K562 (cell line): ENCODE data around the gene ZNF473. TPM values are rescaled to one million over a fixed set of nuclear protein-coding genes. Genes with fewer than 3 reads are reported as not detected.

Experiments used
- ATF7 ChIP-seq: fragments of 450-650 bp; IDR thresholded peaks from 2 replicates; pipeline ENCODE4 v1.7.1; 2014; ENCODE audit warnings: mild to moderate bottlenecking, moderate library complexity
- E2F1 ChIP-seq: sonication (generic); formaldehyde crosslinking; IDR thresholded peaks from 2 replicates; pipeline ENCODE4 v1.8.1; 2023; ENCODE audit warnings: mild to moderate bottlenecking, missing genetic modification reagents, moderate library complexity
- FOXJ3 ChIP-seq: sonication (generic); formaldehyde crosslinking; IDR thresholded peaks from 2 replicates; pipeline ENCODE4 v1.4.0; 2020; ENCODE audit warnings: mild to moderate bottlenecking, missing genetic modification reagents
- ID3 ChIP-seq, 2 experiments: fragments of 250-450 bp in 1 of 2; fragments of 450-650 bp in 1 of 2; sonication (Bioruptor Pico) in 1 of 2; IDR thresholded peaks; 2 replicates each; pipeline versions ENCODE4 v1.6.1 to v1.8.0; 2016 to 2021; ENCODE audit warnings: mild to moderate bottlenecking in 2 of 2, moderate library complexity in 2 of 2, missing compliant biosample characterization in 1 of 2, missing genetic modification characterization in 1 of 2
- MAFF ChIP-seq: IDR thresholded peaks from 2 replicates; pipeline ENCODE4 v1.6.1; 2012; ENCODE audit warnings: low read length, improper control_type of control experiment
- MAZ ChIP-seq, 2 experiments: fragments of 450-650 bp in 1 of 2; sonication (generic) in 1 of 2; formaldehyde crosslinking; IDR thresholded peaks in 1 of 2; conservative IDR thresholded peaks in 1 of 2; 2 replicates each; pipeline versions ENCODE4 v1.4.0 to v1.5.0; 2020; ENCODE audit warnings: mild to moderate bottlenecking in 1 of 2, missing genetic modification reagents in 1 of 2
- MEF2A ChIP-seq: IDR thresholded peaks from 2 replicates; pipeline ENCODE4 v1.6.1; 2011; ENCODE audit warnings: low read depth, mild to moderate bottlenecking, low read length, moderate library complexity; ENCODE audit not compliant: control insufficient read depth
- NCOR1 ChIP-seq: fragments of 450-650 bp; IDR thresholded peaks from 2 replicates; pipeline ENCODE4 v1.6.1; 2016; ENCODE audit warnings: mild to moderate bottlenecking, moderate library complexity
- NFE2L1 ChIP-seq: fragments of 450-650 bp; IDR thresholded peaks from 2 replicates; pipeline ENCODE4 v1.6.1; 2016; ENCODE audit warnings: missing genetic modification characterization, low read depth, mild to moderate bottlenecking, missing compliant biosample characterization, moderate library complexity, borderline replicate concordance
- SMARCE1 ChIP-seq: fragments of 450-650 bp; IDR thresholded peaks from 2 replicates; pipeline ENCODE4 v1.7.1; 2016; ENCODE audit warnings: mild to moderate bottlenecking
- ZNF507 ChIP-seq: conservative IDR thresholded peaks from 2 replicates; pipeline ENCODE4 v1.6.1; 2017; ENCODE audit warnings: missing genetic modification characterization, missing compliant biosample characterization
- ZNF766 ChIP-seq: fragments of 200-800 bp; sonication (Bioruptor generic); conservative IDR thresholded peaks from 2 replicates; pipeline ENCODE4 v1.6.1; 2016; ENCODE audit warnings: missing genetic modification characterization, missing compliant biosample characterization
- polyA plus RNA-seq, 8 experiments: library from polyadenylated mRNA; depleted of rRNA in 4 of 8; stranded (reverse) in 5 of 8; unstranded in 3 of 8; fragments of >200 nt; fragmentation: Nextera tagmentation in 2 of 8; fragmentation: Illumina TruSeq in 1 of 8; extraction: Ambion mirVana in 2 of 8; extraction: Trizol in 1 of 8; gene quantifications; 2 replicates each; pipeline versions ENCODE4 v1.2.1 to v1.2.3, GENCODE V29; 2011 to 2014; ENCODE audit warnings: inconsistent platforms in 1 of 8, missing spikeins in 1 of 8
- total RNA-seq, 7 experiments: library from RNA; depleted of rRNA in 6 of 7; stranded (reverse); fragments of >200 nt in 6 of 7; fragmentation: Illumina TruSeq in 2 of 7; extraction: Trizol in 2 of 7; gene quantifications; 2 replicates each; pipeline versions ENCODE4 v1.2.1 to v1.2.3, GENCODE V29; 2011 to 2021; ENCODE audit warnings: low replicate concordance in 1 of 7
- TF ChIP-seq, protein P1 (sequence below): fragments of 450-650 bp; IDR thresholded peaks from 2 replicates; pipeline ENCODE4 v1.6.1; 2016; ENCODE audit warnings: antibody characterized with exemption

ZNF473 gene
- total and polyA plus RNA-seq, 9 of the 15 experiments (the other 6 are each of a cell fraction or from before 2014, with no cell fraction given): 8.2 to 34.0 (median 28.5) TPM

- no peak for TF ChIP-seq E2F1
- 0 out of 2 replicates have a peak, but pooled peaks have one; percentile 26 for TF ChIP-seq ATF7
- TF ChIP-seq, protein P1, sequence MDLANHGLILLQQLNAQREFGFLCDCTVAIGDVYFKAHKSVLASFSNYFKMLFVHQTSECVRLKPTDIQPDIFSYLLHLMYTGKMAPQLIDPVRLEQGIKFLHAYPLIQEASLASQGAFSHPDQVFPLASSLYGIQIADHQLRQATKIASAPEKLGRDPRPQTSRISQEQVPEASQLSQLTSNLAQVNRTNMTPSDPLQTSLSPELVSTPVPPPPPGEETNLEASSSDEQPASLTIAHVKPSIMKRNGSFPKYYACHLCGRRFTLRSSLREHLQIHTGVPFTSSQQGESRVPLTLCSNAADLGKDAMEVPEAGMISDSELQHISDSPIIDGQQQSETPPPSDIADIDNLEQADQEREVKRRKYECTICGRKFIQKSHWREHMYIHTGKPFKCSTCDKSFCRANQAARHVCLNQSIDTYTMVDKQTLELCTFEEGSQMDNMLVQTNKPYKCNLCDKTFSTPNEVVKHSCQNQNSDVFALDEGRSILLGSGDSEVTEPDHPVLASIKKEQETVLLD: no peak
- peak; percentile 77; the same call in 1 of the 2 replicates for TF ChIP-seq ZNF766 (CRISPR knock-in tag)
- TF ChIP-seq SMARCE1: peak; percentile 87; the same call in 1 of the 2 replicates
- TF ChIP-seq ID3 (CRISPR knock-in tag; IDR thresholded peaks at IDR 0.05): no peak
- TF ChIP-seq ID3 (tag; IDR thresholded peaks at IDR 0.05): no peak
- TF ChIP-seq ZNF507: no peak
- no peak for TF ChIP-seq NFE2L1 (tag)
- TF ChIP-seq MEF2A: peak; percentile 89
- peak in 1 of 2 experiments; percentile 52; a peak in 1 of 4 replicates for TF ChIP-seq MAZ (CRISPR knock-in tag; conservative IDR thresholded peaks at IDR 0.05 in 1 of 2, IDR thresholded peaks at IDR 0.05 in 1 of 2)
- TF ChIP-seq NCOR1: no peak
- peak; percentile 28; the same call in 1 of the 2 replicates for TF ChIP-seq MAFF
- no peak for TF ChIP-seq FOXJ3 (CRISPR knock-in tag)
Observed at GRCh38 chr19:50003810-50004419, 21.9 kb upstream of the ZNF473 start (continued).
